Activated CD8-positive, alpha-beta memory T cell treated with anti-CD3 and anti-CD28 coated beads for 48 hours (primary cell): ENCODE measurements around the gene PHYH.

Source experiments
- DNase-seq, 3 experiments: peaks; one replicate each; pipeline ENCODE4 v3.0.0-alpha.2; 2020; ENCODE audit warnings: low read depth in 2 of 3, low spot score in 2 of 3

PHYH gene

GRCh38 chr10:13231190-13231589 is 68.7 kb downstream of the PHYH start:
- DNase-seq = no peak
